Activated B cell treated with CpG ODN at 0.5 μM for 24 hours (primary cell): Measurements from ENCODE around the gene COBL. TPM values are rescaled to one million over a fixed set of nuclear protein-coding genes. Genes with fewer than 3 reads are reported as not detected.

Experiments
- ATAC-seq: fragments of 200-7000 bp; cut with Tn5 transposase; one replicate; pipeline ENCODE4 v1.10.0; 2021; ENCODE audit warnings: low read depth, mild to moderate bottlenecking, moderate library complexity
- CTCF ChIA-PET: fragments of 350-600 bp; sonication (Branson Sonifier 250); formaldehyde crosslinking; loops from one replicate; lab custom pipeline; 2021; ENCODE audit warnings: antibody characterized with exemption; lab: Charles Lee
- POLR2A ChIA-PET: fragments of 350-600 bp; sonication (Branson Sonifier 250); formaldehyde crosslinking; loops from one replicate; lab custom pipeline; 2021; ENCODE audit warnings: antibody characterized with exemption; lab: Charles Lee
- DNase-seq: peaks from one replicate; pipeline ENCODE4 v3.0.0; 2022
- H3K27ac Mint-ChIP-seq: one replicate; pipeline ENCODE4 v1.8.0; 2020; ENCODE audit warnings: mixed read lengths
- H3K27me3 Mint-ChIP-seq: one replicate; pipeline ENCODE4 v1.8.0; 2021; ENCODE audit warnings: mixed read lengths
- H3K36me3 Mint-ChIP-seq: one replicate; pipeline ENCODE4 v1.8.0; 2021; ENCODE audit warnings: low read depth, mixed read lengths
- H3K4me1 Mint-ChIP-seq: one replicate; pipeline ENCODE4 v1.8.0; 2021; ENCODE audit warnings: mixed read lengths
- H3K4me3 Mint-ChIP-seq: one replicate; pipeline ENCODE4 v1.8.0; 2020; ENCODE audit warnings: mild to moderate bottlenecking, mixed read lengths
- H3K9me3 Mint-ChIP-seq: one replicate; pipeline ENCODE4 v1.8.0; 2020; ENCODE audit warnings: mixed read lengths
- CTCF ChIP-seq: fragments of 200-600 bp; IDR thresholded peaks from one replicate; pipeline ENCODE4 v1.8.0; 2022; ENCODE audit warnings: antibody characterized with exemption, mild to moderate bottlenecking
- intact Hi-C: fragments of 100-400 bp; cut with micrococcal nuclease; formaldehyde crosslinking; loops from one replicate; pipeline ENCODE4 v1.15.1; 2024
- total RNA-seq: library from RNA; stranded (reverse); gene quantifications from 2 replicates; pipeline ENCODE4 v1.2.3, GENCODE V29; 2022

The COBL gene
- total RNA-seq, 1 donor from 2014 or later = not detected

- no peaks in the 10 kb centered on the region for H3K9me3 Mint-ChIP-seq
- intact Hi-C loops = no loop called here
- H3K36me3 Mint-ChIP-seq = no peaks in the 10 kb centered on the region
- no peak for ATAC-seq
- POLR2A ChIA-PET = no interaction called here
- H3K4me1 Mint-ChIP-seq = no peaks in the 10 kb centered on the region
- CTCF ChIA-PET = no interaction called here
- TF ChIP-seq CTCF = no peak
- DNase-seq = no peak
- no peaks in the 10 kb centered on the region for H3K27me3 Mint-ChIP-seq
- no peak overlapping the region for H3K27ac Mint-ChIP-seq
- H3K4me3 Mint-ChIP-seq = no peak overlapping the region
These were observed 290.9 kb downstream of the COBL start for GRCh38 chr7:51025668-51026067.

GRCh38 chr7:51024867-51025266, 291.7 kb downstream of the COBL start:
- H3K36me3 Mint-ChIP-seq = no peaks in the 10 kb centered on the region
- ATAC-seq (no peak), DNase-seq (no peak)
- intact Hi-C loops = no loop called here
- TF ChIP-seq CTCF = no peak
- CTCF ChIA-PET = no interaction called here
- no peak overlapping the region for H3K4me3 Mint-ChIP-seq
- H3K27me3 Mint-ChIP-seq = no peaks in the 10 kb centered on the region
- POLR2A ChIA-PET = no interaction called here
- no peaks in the 10 kb centered on the region for H3K9me3 Mint-ChIP-seq
- no peak overlapping the region for H3K27ac Mint-ChIP-seq
- H3K4me1 Mint-ChIP-seq = no peaks in the 10 kb centered on the region

- Mint-ChIP-seq H3K27ac (no peak overlapping the region), H3K4me3 (no peak overlapping the region), H3K4me1 (no peaks in the 10 kb centered on the region), H3K36me3 (no peaks in the 10 kb centered on the region), H3K27me3 (no peaks in the 10 kb centered on the region), H3K9me3 (no peaks in the 10 kb centered on the region)
- DNase-seq (no peak), ATAC-seq (no peak)
- ChIA-PET POLR2A (no interaction called here), CTCF (no interaction called here)
- intact Hi-C loops = no loop called here
- no peak for TF ChIP-seq CTCF
These were observed 293.1 kb downstream of the COBL start for GRCh38 chr7:51023547-51023946.

DNA sequence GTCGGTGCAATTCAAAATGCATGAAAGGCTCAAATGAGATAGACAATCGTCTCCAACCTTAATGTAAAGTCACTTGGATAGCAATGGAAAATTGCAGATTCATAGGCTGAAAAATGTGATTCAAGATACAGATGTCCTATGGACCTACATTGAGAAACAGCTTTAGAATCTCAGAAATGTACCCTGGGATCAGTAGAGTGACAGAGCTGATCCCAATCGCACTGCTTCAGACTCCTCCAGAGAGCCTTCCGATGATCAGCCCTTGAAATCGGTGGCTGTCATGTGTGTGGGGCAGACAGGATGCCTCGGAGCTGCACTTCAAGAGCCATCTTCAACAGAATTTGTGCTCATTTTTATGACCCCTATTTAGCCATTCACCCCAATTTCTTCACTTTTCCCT, 293.8 kb downstream of the COBL start:
- Mint-ChIP-seq H3K4me1 (no peaks in the 10 kb centered on the region), H3K36me3 (no peaks in the 10 kb centered on the region), H3K27ac (no peak overlapping the region), H3K27me3 (no peaks in the 10 kb centered on the region), H3K9me3 (no peaks in the 10 kb centered on the region), H3K4me3 (no peak overlapping the region)
- ATAC-seq = no peak
- DNase-seq = no peak
- intact Hi-C loops = no loop called here
- POLR2A ChIA-PET = no interaction called here
- CTCF ChIA-PET = no interaction called here
- TF ChIP-seq CTCF = no peak

- TF ChIP-seq CTCF = no peak
- Mint-ChIP-seq H3K4me3 (no peak overlapping the region), H3K9me3 (no peaks in the 10 kb centered on the region), H3K27ac (no peak overlapping the region), H3K36me3 (no peaks in the 10 kb centered on the region), H3K4me1 (no peaks in the 10 kb centered on the region), H3K27me3 (no peaks in the 10 kb centered on the region)
- ATAC-seq (no peak), DNase-seq (no peak)
- ChIA-PET POLR2A (no interaction called here), CTCF (no interaction called here)
- intact Hi-C loops = no loop called here
These were observed 294.6 kb downstream of the COBL start for GRCh38 chr7:51021906-51022570.
